ENCODE measurements around the gene CDH4.

CDH4 gene

GRCh38 chr20:61979701-61980635 is 727.9 kb downstream of the CDH4 start:
- no peak for DNase-seq

GRCh38 chr20:61980647-61981583 is 728.9 kb downstream of the CDH4 start:
- DNase-seq: peak in 1 of 2 donors; percentile 22

DNA sequence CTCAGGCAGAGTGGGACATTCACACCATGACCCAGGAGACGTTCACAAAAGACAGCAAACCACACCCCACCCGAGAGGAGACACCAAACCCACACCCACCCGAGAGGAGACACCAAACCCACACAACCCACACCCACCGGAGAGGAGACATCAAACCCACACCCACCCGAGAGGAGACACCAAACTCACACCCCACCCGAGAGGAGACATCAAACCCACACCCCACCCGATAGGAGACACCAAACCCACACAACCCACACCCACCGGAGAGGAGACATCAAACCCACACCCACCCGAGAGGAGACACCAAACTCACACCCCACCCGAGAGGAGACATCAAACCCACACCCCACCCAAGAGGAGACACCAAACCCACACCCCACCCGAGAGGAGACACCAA is 729.6 kb downstream of the CDH4 start:
- DNase-seq: peak in 1 of 2 donors; percentile 25

DNA sequence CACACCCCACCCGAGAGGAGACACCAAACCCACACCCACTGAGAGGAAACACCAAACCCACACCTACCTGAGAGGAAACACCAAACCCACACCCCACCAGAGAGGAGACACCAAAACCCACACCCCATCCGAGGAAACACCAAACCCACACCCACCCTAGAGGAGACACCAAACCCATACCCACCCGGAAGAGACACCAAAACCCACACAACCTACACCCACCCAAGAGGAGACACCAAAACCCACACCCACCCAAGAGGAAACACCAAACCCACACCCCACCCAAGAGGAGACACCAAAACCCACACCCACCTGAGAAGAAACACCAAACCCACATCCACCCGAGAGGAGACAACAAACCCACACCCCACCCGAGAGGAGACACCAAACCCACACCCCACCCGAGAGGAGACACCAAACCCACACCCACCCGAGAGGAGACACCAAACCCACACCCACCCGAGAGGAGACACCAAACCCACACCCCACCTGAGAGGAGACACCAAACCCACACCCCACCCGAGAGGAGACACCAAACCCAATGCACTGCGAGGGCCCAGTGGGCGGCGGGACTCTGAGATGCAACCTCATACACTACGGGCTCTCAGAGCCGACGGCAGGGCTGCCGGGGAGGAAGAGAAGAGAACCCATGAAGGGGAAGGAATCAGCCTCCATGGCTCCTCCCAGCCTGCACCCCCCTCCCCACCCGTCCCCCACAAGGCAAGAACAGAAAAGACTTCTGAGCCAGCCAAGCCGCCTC is 730.3 kb downstream of the CDH4 start:
- DNase-seq: peak in 1 of 2 donors; percentile 37

GRCh38 chr20:61982951-61983315 is 730.9 kb downstream of the CDH4 start:
- DNase-seq: no peak

GRCh38 chr20:61983965-61984364 is 731.9 kb downstream of the CDH4 start:
- no peak for DNase-seq

- DNase-seq: peak in 1 of 2 donors; percentile 9
Measured at GRCh38 chr20:61984431-61984830, 732.4 kb downstream of the CDH4 start.

DNA sequence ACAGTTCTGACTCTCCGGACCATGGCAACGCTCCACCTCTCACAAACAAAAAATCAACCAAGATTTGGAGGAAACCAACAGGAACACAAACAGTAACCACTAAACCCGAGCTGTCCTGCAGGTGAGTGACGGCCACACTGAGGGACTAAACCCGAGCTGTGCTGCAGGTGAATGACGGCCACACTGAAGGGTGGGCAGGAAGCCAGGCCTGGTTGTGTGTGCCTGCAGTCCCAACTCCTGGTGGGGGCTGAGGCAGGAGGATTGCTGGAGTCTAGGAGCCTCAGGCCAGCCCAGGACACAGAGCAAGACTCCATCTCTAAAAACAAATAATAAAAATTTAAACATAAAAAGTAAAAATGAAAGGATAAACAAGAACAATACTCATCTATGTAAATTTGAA is 733.0 kb downstream of the CDH4 start:
- DNase-seq: no peak

DNA sequence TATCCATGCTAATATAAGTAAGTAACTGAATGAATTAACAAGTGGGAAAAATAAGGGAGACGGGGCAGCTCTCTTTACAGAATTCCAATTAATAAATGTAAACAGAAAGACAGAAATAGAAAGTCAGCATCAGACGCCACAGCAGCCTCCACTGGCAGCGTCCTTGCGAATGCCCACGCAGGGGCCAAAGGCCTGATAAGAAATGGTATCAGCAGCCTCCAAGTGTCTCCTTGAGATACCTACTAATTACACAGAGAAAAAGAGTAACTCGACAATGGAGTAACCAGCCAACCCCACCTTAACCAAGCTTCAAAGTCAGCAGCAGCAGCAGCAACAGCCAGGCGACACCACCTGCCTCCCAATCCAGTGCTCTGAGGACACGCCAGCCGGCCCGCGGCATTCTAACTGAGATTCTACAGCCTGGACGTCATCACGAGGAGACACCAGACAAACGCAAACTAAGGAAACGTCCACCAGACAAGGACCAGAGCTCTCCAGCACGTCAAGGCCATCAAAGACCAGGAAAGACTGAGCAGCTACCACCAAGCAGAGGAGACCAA is 734.8 kb downstream of the CDH4 start:
- no peak for DNase-seq

DNA sequence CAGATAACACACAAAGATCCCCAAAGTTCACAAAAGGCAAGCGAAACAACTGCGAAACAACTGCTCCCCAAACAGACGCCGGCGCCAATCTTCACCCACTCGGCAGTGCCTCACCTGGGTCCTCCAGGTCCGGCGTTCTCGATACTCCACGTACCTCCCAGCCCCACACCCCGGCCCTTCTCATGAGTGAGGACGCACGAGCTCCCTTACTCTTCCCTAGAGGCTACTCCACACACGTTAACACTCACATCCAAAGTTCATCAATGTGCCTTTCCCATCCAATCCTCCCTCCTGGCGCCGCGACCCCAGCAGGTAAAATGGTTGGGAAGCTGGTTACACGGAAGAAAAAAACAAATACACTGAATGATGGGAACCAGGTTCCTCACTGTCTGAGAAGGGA is 736.6 kb downstream of the CDH4 start:
- no peak for DNase-seq

- peak; percentile 12 to 31 for DNase-seq
Measured at GRCh38 chr20:61989741-61990140, 737.7 kb downstream of the CDH4 start.
